Activated CD4-positive, alpha-beta T cell treated with anti-CD3 and anti-CD28 coated beads, Interleukin-2, amount 50 U/mL, for 1 hour (primary cell): Measurements from ENCODE around the gene CSMD2.

Experiments used
- DNase-seq: peaks from one replicate; pipeline ENCODE4 v3.0.0-alpha.2; 2020

The CSMD2 gene

DNA sequence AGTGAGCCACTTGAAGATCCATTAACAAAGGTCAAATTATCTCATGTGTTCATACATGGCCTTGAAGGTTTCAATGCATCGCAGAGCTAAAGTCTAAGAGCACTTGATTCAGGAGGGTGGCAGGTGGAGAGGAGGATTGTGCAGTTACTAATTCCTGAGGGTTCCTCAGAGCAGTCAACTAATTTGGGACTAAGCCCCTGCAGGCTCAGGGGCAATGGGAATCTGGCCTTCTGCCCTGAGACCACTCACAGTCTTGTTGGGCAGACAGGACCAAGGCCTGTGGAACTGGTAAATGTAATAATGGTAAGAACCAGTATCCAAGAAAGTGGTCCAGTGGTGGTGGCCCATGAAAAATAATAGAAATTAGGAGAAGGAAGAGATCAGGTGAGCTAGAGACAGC lies 428.5 kb downstream of the CSMD2 start:
- DNase-seq = no peak

DNA sequence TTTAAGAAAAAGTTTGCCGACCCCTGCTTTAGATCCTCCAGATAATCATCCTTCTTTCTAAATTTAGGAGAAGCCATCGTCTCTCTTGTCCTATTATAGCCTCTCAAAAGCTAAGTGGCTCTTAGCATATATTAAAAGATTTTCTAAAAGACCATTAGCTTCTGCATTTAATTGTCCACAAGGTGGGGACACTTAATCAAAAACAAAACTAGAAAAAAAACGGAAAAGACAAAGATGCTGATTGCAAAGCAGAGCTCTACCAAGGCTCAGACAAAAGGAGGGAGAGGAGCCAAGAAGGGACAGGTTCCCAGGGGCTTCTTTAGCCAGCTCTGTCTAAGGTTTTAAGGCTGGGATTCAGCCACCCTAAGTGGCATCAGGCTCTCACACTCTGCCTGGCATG lies 429.4 kb downstream of the CSMD2 start:
- DNase-seq = no peak

DNA sequence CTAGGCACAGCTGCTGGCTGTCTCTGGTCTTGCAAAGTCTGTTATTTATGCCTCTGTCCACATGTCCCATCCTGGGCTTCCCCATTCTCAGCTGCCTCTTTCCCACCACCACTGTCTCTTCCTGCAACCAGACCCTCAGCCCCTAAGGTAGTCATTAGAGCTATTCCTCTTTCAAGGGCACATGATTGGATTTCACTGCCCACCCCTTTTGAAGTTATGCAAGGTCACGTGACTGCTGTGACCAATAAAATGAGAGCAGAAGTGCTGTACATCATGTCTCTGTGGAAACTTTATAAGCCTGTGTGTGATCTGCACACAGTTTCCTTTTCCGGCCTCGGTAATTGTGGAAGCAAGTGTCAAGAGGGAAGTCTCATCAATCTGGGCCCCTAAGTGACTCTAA lies 437.7 kb downstream of the CSMD2 start:
- DNase-seq = no peak

DNA sequence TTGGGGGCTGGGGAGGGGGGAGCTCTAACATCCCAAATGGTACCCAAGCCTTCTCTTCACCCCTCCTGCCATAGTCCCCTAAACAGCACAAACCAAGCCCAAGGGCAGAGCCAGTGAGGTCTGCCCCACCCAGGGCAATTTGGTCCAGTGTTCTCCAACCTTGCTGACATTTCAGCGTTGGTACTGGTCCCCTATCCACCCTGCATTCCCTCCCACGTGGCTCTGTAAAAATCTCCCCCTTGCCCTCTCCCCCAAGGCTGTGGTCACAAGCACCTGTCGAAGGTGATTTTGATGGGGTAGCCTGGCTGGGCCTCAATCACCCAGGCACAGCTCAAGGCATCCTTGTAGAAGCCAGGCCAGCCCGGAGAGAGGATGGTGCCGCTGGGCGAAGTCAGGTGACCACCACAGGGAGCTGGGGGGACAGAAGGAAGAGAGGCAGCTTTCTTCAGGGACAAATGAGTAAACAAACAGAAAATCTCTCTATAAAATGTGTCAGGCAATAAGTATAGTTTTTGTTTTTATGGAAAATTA lies 438.7 kb downstream of the CSMD2 start:
- no peak for DNase-seq

DNA sequence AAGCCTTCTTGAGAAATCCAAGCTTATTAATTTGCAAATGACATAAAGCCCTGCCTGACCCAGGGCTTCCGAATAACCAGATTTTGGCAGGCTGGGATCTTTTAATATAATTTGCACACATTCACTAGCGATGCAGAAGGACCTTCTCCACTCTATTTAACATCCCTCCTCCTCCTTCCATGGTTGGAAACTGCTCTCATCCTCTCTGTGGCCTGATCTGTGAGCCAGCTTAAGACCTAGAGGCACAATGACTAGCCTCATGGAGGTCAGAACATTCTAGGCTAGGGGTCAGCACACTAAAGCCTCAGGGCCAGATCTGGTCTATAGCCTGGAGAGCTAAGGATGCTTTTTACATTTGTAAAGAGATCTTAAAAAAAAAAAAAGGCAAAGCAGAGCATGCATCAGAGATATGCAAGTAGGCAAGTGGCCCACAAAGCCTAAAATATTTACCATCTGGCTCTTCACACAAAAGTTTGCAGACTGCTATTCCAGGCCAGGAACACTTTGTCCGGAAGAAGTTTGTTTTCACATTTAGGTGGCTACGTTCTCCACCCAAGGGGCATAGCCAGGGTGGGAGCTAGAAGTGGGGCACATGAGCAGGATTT lies 439.4 kb downstream of the CSMD2 start:
- no peak for DNase-seq

DNA sequence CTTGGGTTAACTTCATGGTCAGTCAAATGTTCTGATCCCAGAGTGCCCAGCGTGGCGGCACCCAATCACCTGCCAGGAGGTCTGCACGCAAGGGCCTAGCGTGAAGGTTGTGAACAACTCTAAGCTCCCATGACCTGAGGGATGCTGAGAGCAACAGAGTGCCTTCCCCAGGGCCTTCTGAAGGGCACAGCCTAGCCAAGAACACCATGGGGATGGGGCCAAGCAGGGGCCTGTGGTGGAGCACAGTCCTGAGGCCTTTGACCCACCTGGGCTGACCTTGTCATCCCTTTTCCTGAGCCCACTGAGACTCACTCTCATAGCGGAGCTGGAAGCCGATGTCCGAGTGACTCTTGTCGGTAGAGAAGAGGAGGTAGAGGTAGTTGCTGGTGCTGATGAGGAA lies 440.0 kb downstream of the CSMD2 start:
- DNase-seq = no peak

DNA sequence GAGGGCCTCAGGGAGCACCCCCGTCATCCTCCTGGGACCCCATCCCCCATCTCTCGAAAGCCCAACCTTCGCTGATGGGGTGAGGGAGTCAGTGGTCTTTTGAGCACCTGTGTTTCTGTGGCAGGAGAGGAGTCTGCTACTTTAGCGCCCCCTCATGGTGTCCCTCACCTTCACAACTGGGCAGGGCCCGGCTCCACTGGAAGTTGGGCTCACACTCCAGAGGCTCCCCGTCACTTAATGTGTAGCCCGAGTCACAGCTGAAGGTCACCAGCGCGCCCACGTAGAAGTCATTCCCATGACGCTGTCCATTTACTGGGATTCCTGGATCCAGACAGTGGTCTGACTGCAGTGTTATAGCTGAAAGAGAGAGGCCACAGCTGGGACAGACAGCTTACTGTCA lies 440.7 kb downstream of the CSMD2 start:
- no peak for DNase-seq

DNA sequence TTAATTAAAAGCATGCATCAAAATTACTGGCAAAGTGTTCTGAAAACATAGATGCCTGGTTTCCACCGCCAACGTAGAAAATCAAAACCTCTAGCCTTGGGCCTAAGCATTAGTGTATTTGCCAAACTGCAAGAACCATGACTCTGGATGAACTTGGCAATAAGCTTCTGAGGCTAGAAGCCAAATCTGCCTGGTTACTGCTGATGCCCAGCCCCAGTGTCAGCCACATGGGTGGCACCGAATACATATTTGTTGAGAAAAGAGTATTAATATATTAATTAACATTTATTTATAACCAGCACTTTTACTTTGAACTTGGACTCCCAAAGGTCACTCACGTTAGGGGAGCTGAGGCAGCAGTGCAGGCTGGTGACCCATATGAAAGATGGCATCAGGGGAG lies 441.8 kb downstream of the CSMD2 start:
- no peak for DNase-seq

DNA sequence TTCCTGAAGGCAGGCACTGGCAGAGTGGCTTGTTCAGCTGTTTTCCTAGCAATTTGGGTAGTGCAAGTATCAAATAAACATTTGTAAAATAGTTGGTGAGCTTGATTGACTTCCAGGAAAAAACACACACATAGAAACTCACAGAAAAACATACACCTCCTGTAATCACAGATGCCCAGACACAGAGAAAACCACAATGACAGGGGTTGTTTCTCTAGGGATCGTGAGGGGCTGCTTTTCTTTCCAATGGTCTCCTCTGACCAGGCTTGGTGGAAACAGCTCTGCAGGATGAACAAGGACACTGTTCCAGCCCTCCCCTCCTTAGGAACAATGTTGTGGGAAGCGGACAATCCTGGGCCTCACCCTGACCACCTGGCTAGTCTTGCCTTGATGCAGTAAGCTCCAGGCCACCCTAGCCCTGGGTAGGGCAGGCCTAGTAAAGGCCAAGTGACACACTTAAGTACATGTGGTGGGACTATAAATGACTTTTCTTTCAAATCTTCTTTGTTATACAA lies 443.7 kb downstream of the CSMD2 start:
- no peak for DNase-seq

DNA sequence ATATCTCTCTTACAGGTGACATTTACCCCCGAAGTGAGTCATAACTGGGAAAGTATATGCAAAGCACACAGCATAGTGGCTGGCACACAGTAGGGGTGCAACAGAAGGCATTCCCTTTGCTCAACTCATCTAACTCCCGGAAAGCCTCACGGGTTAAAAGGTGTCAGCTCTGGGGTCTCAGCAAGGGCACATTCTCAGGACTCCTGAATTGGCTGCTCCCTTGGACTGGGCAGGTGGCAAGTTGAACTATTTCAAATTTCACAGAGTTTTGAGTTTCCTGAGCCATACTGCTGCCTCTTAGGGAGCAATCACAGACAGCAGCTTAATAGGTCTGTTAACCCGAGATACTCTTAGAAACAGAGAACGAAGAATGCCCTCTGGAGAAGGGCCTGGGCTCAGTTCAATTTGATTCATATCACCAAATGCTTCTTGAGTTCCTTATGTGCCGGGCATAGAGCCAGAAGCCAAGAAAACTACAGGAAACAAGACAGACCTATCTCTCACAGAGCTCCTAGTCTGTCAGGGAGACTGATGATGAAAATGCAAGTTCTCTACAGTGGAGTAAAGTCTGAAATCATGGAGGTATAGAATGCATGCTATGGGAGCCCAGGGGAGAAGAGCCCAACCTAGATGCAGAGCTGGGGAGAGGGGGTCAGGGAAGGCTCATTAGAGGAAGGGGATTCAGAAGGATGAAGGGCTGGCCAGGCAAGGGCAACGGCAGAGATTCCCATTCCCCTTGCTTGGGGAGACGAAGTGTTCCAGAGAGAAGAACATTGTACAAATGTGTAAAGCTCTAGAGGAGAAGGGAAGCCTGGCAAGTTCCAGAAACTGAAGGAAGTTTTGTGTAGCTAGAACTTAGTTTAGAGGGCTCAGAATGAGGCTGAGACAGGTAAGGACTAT lies 445.0 kb downstream of the CSMD2 start:
- DNase-seq = no peak

DNA sequence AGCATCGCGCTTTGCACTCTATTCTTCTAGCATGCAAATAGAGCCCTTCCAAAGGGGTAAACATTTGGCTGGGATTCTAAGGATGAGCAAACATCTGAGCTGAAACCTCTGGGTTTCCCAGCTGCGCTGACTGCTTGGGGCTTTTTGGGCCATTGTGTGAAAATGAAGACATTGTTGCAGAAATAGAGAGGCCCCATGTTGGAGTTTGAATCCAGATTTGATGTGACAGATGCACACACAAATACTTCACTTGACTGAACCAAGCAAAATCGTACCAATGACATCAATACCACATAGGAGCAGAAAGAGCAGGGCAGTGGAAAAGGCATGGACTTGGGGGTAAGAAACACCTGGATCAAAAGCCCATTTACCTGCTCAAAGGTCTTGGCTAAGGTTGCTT lies 445.7 kb downstream of the CSMD2 start:
- no peak for DNase-seq

DNA sequence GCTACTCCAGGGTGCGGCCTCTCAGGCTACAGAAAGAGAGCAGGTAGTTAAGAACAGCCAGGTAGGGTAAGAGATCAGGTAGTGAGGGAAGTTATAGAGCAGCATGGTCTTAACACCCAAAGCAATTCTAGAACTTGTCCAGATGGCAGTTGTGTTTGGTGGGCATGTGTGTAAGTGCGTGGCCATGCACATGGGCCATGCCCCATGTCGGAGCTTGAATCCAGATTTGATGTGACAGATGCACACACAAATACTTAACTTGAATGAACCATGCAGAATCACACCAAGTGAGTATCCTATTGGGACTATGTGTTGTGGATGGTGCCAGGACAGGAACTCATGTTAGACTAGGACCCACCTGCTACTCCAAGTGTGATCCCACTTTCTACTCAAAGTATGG lies 446.8 kb downstream of the CSMD2 start:
- DNase-seq = no peak

DNA sequence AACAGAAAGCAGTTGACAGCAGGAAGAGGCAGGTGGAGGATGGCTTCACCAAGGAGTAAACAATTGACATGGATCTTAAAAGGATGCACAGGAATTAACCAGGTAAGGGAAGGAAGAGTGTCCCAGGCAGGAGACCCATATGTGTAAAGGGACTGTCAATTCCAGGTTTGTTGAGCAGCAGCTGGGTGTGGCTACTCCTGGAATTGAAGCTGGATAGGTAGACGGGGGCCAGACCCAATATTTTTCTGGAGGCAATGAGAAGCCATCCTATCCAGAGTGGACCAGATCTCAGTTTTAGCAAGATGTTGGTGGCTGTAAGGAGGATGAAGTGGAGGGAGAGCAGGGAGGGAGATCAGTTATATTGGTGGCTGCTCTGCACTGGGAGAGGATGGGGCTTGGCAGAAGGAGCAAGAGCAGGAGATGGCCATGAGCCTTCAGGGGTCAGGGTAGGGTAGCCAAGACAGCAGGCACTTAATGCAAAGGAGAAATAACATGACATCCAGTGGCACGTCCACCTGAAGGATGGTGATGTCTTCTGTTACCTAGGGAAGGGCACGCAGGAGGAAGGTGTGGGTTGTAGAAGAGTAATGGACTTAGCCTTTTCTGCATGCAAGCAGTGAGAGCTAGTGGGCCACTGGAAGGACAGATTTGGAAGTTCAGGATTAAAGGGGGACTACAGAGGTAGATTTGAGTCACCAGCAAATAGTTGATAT lies 447.9 kb downstream of the CSMD2 start:
- no peak for DNase-seq

DNA sequence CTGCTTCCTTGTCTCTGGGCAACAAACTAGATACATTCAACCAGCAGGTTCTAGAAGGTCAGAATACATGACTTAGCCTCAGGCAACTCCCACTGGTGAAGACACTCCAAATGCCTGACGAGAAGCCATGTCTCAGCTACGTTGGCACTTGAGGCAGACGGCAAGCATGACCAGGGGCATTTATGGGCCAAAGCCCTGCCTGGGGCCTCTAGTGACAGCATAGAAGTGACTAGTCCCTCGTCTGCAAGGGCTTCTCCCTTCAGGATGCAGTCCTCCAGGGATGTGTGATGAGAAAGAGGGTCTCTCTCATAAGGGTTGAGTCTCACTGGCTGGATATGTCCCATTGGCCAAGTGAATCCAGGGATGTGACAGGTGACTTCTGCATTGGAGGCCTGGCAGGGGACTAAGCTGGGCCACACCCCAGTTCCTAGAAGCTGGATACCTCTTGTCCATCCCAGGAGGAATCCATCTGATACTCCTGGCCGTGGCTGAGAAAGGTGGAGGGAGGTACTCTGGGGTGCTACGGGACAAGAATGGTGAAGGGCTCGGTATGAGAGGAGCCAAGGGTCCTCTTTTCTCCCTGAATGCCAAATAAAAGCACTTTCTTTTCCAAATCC lies 449.7 kb downstream of the CSMD2 start:
- no peak for DNase-seq

DNA sequence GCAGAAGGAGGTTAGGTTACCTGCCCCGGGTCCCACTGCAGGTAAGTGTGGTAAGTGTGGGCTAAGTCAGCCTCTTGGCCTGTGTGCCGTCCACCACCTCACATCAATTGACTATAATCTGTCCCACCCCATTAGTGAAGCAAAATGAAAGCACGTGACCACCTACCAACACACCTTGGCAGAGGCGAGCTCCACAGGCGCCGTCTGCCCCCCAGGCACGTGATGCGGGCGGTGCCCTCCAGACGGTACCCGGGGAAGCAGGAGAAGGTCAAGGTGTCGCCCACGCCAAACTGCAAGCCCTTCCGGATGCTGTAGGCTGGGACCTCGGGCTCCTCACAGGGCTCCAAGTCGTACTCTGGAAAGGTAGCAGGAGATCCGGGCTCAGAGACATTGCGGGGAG lies 450.6 kb downstream of the CSMD2 start:
- no peak for DNase-seq

DNA sequence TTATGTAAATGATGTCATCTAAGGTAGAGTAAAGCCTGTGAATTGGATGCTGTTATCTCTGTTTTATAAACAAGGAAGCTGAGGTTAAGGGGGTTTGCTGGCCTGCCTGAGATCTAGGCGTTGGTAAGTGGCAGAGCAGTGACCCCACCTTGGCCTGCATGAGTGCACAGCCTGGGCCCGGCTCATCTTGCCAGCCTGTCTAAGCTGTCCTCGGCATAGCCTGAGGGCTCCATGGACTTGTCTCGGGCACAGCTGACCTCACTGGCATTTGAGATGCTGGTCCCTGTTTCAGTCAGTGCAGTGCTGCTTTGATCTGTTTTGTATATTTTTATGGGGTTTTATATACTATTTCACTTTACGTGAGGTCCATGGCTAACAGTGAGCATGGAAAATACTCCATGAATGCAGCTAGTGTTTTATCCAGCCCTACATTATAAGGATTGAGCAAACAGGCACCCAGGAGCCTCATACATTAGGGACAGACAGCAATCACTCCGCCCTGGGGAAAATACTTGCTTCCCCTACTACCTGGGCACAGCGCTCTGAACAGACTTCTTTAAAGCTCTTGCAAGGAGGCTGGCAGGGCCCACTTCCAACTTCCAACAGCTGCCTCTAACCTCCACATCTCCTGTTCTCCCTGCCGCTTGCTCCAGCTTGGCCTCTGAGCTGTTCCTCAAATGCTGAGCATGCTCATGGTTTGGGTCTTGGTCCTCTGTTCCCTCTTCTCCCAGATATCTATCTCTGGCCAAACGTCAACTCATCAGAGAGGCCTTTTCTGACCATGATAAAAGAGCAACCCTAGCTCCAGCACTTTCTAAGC lies 451.8 kb downstream of the CSMD2 start:
- no peak for DNase-seq

DNA sequence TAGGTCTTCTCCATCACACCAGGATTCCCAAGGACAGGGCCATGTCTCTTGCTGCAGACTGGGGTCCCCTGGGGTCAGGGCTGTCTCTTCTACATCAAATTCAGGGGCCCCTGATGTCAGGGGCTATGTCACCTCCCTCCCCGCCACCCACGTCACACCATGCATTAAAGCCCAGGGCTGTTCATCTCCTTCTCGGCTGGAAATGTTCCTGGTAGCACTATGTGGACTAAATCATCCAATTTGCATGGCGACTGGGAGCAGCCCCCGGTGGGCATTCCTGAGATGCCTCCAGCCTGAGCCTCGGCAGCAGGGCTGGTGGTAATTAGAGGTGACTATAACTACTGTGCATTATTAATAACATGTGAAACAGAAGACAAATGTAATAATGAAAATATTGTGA lies 452.8 kb downstream of the CSMD2 start:
- no peak for DNase-seq

DNA sequence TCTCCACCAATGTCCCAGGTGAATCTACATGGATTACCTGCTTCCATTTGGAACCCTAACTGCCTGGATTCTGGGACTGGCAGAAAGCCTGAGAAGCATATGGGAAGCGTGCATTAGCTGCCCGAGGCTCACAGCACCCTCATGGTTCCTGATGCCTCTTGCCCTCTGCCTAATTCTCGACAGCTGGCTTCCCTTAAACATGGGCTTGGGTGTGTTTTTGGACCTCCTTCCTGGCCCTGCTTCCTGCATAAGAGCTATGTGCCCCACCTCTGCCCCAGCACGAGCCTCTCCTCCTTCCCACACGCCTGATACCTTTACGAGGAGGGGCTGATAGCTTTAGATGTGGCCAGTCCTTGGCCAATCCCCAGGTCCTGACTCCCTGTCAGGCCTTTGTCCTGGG lies 453.5 kb downstream of the CSMD2 start:
- DNase-seq = no peak

DNA sequence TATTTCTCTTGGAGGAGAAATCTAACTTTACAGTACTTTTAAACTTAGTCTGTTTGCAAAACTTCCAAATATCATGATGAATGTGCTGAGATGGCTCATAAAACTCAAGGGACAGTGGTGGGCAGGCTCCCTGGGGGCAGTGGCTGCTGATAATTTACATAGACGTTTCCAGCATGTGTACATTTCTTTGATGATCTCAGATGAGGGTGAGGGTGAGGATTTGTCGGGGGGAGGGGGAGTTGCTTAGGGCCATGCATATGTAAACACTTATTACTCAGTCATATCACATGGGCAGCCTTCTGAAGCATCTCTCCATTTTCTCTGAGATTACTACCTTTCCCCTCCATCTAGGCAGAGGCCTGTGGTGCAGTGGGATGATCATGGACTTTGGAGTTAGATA lies 454.1 kb downstream of the CSMD2 start:
- no peak for DNase-seq

DNA sequence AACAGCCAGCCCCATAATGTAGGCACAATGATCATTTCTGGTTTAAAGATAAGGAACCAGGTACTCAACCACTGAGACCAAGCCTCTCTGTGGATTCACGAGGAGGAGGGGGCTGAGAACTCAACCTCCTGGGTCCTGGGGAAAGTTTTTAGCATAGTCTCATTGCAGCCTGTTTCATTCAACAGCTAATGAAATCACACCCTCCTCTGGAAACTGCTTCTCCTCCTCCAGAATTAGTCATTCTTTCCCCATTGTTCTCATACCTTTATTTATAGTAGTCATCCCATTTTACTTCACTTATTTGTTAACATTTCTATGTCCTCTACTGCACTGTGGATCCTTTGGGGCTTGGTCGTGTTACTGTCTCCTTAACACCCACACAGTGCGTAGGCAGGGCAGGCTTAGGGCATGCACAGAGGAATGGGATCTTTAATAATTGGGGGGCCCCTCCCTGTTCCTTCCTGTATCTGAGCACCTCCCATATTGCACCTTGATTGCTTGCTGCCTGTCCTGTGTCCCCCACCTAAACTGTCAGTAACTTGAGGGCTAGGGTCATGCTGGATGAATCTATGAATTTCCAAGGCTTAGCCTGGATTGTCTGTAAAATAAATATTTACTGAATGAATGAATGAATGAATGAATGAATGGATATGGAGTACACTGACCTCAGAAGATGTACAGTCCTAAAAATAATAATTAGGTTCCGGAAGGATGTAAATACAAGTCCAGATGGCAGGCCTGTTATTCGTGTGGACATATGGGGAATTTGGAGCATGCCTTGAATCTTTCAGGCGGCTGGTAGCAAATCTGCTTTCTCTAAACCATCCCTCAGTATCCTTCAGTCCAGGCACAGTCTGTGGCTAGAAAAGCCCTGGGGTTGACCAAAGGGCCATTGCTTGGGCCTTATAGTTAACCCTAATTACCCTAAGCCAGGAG lies 455.0 kb downstream of the CSMD2 start:
- DNase-seq = no peak

DNA sequence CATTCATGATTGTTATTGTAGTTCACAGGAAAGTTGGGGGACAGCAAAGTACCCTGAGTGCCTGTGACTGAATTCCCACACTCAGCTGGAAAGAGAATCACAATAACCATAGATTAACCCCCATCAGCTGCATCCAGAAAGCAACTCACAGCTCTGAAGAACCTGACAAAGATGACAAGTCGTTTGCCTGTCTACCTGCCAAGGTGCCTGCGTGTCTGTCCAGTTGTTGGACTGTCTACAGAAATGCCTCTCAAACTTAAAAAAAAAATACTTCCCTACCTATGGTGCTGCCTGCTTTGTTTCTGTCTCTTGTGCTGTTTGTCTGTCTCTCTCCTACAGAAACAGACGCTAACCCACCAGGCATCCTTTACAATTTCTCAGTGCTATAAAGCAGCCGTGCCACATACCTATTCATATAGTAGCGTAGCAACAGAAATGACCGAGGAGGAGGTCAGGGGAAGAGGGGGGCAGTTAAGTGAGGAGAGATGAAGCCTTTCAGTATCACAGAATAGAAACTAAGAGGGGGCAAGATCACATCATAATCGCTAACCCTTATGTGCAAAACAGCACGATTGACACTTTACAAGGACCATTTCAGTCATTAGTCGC lies 455.8 kb downstream of the CSMD2 start:
- no peak for DNase-seq
